Fibroblast of lung (primary cell): Measurements from ENCODE around the gene CROCC. TPM values are rescaled to one million over a fixed set of nuclear protein-coding genes. Genes with fewer than 3 reads are reported as not detected.
"Not testable (repeated sequence)": the region's sequence is repeated elsewhere in the genome, so short reads cannot be mapped to it uniquely, and the experiment has no call there.

Experiments used
- DNase-seq, 2 donors: peaks; one replicate each; pipeline versions ENCODE4 v3.0.0 to v3.0.0-alpha.2; 2010; ENCODE audit warnings: low read depth in 2 of 2
- H2AFZ ChIP-seq: 2 replicates; pipeline ENCODE4 v1.5.1; 2012; ENCODE audit warnings: low read length, control low read depth, inconsistent platforms
- H3K27ac ChIP-seq: 2 replicates; pipeline ENCODE4 v1.5.1; 2011; ENCODE audit warnings: low read length, control low read depth; ENCODE audit not compliant: insufficient read depth
- H3K27me3 ChIP-seq: 2 replicates; pipeline ENCODE4 v1.5.1; 2011; ENCODE audit warnings: mild to moderate bottlenecking, low read length; ENCODE audit not compliant: control insufficient read depth, insufficient read depth
- H3K36me3 ChIP-seq: 2 replicates; pipeline ENCODE4 v1.5.1; 2011; ENCODE audit warnings: low read length; ENCODE audit not compliant: control insufficient read depth, insufficient read depth
- H3K4me1 ChIP-seq: 2 replicates; pipeline ENCODE4 v1.5.1; 2011; ENCODE audit warnings: low read length; ENCODE audit not compliant: control insufficient read depth, insufficient read depth; ENCODE audit errors: extremely low read depth
- H3K4me2 ChIP-seq: 2 replicates; pipeline ENCODE4 v1.5.1; 2011; ENCODE audit warnings: low read length, control low read depth; ENCODE audit not compliant: insufficient read depth; ENCODE audit errors: extremely low read depth
- H3K4me3 ChIP-seq, 4 experiments: fragments of 200-600 bp in 1 of 4; sonication (generic) in 1 of 4; replicated peaks in 1 of 4; 2 replicates each; pipeline ENCODE4 v1.5.1; 2011 to 2016; ENCODE audit warnings: low read length in 4 of 4, low read depth in 3 of 4, mild to moderate bottlenecking in 3 of 4, control low read depth in 2 of 4, inconsistent platforms in 1 of 4, mixed read lengths in 1 of 4; ENCODE audit not compliant: insufficient read depth in 1 of 4; ENCODE audit errors: control extremely low read depth in 1 of 4
- H3K79me2 ChIP-seq: 2 replicates; pipeline ENCODE4 v1.5.1; 2012; ENCODE audit warnings: mild to moderate bottlenecking, low read length, inconsistent platforms; ENCODE audit not compliant: control insufficient read depth, insufficient read depth
- H3K9ac ChIP-seq: 2 replicates; pipeline ENCODE4 v1.5.1; 2011; ENCODE audit warnings: mild to moderate bottlenecking, low read length, control low read depth; ENCODE audit not compliant: insufficient read depth
- H3K9me3 ChIP-seq: 2 replicates; pipeline ENCODE4 v1.5.1; 2012; ENCODE audit warnings: low read depth, low read length; ENCODE audit not compliant: control insufficient read depth, insufficient read depth
- H4K20me1 ChIP-seq: 2 replicates; pipeline ENCODE4 v1.5.1; 2011; ENCODE audit warnings: low read length; ENCODE audit not compliant: control insufficient read depth, insufficient read depth; ENCODE audit errors: extremely low read depth
- EZH2 ChIP-seq: IDR thresholded peaks from 2 replicates; pipeline ENCODE4 v1.5.1; 2012; ENCODE audit warnings: low read length, control low read depth, mild to moderate bottlenecking; ENCODE audit errors: missing control alignments
- polyA plus RNA-seq, 2 donors: library from polyadenylated mRNA; depleted of rRNA in 1 of 2; stranded (reverse) in 1 of 2; unstranded in 1 of 2; fragments of >200 nt; gene quantifications; 2 replicates each; pipeline ENCODE4 v1.2.1, GENCODE V29; 2011 to 2012; ENCODE audit warnings: missing spikeins in 1 of 2
- total RNA-seq: library from RNA; depleted of rRNA; stranded (reverse); fragments of >200 nt; gene quantifications from 2 replicates; pipeline ENCODE4 v1.2.1, GENCODE V29; 2014
- TF ChIP-seq, protein P1 (sequence below), 2 donors: IDR thresholded peaks in 1 of 2; conservative IDR thresholded peaks in 1 of 2; 1 replicate in 1 of 2; 2 replicates in 1 of 2; pipeline ENCODE4 v1.5.1; 2011 to 2012; ENCODE audit warnings: low read length in 2 of 2, control low read depth in 1 of 2, inconsistent platforms in 1 of 2, low read depth in 1 of 2, mild to moderate bottlenecking in 1 of 2

Gene CROCC
- total and polyA plus RNA-seq, 2 donors (not counting 1 experiment from before 2014, with no cell fraction given), result 3.8 to 20.3 TPM

DNA sequence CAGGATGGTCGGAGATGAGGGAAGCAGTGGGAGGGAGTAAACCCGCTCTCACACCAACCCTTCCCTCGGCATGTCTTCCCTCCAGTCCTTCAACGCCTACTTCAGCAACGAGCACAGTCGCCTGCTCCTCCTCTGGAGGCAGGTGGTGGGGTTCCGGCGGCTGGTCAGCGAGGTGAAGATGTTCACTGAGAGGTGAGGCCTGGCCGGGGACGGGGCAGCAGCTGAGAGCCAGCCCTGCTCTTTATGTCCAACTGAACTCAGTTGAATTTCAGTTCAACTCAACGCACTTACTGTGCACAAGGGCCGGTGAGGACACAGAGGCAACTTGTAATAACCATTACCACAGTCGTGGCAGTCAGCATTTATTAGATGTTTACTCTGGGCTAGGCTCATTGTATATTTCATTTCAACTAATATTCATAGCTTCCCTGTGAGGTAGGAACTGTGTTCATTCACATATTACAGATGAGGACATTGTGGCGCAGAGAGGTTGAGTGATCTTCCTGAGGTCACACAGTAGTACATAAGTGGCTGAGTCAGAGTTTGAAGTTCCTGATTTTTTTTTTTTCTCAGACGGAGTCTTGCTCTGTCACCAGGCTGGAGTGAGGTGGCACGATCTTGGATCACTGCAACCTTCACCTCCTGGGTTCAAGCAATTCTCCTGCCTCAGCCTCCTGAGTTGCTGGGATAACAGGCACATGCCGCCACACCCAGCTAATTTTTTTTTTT lies 9.6 kb downstream of the CROCC start:
- not testable (repeated sequence) for H3K9me3 ChIP-seq, H3K4me2 ChIP-seq, H2AFZ ChIP-seq, H3K4me3 ChIP-seq, H3K27me3 ChIP-seq, H3K9ac ChIP-seq, H3K79me2 ChIP-seq, H3K27ac ChIP-seq, H3K36me3 ChIP-seq, H4K20me1 ChIP-seq, DNase-seq, H3K4me1 ChIP-seq

- not testable (repeated sequence) for H3K27ac ChIP-seq, H3K4me2 ChIP-seq, H3K36me3 ChIP-seq, H3K9me3 ChIP-seq, H3K79me2 ChIP-seq, H3K4me3 ChIP-seq, H4K20me1 ChIP-seq, H2AFZ ChIP-seq, H3K9ac ChIP-seq, DNase-seq, H3K4me1 ChIP-seq, H3K27me3 ChIP-seq
Observed at GRCh38 chr1:16933945-16934344, 12.2 kb downstream of the CROCC start.

DNA sequence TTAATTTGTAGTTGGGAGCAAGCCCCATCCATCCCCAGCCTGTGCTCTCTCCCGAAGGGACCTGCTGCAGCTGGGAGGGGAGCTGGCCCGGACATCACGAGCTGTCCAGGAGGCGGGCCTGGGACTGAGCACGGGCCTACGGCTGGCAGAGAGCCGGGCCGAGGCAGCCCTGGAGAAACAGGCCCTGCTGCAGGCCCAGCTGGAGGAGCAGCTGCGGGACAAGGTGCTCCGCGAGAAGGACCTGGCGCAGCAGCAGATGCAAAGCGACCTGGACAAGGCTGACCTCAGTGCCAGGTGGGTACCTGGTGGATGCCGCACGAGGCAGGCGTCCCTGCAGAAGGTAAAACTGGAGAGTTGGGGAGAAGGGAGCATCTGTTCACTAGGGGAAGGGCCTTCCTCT lies 14.8 kb downstream of the CROCC start:
- not testable (repeated sequence) for H3K79me2 ChIP-seq, H4K20me1 ChIP-seq, DNase-seq, H3K9me3 ChIP-seq, H3K4me1 ChIP-seq, H3K27me3 ChIP-seq, H3K4me3 ChIP-seq, H3K9ac ChIP-seq, H3K27ac ChIP-seq, H3K36me3 ChIP-seq, H2AFZ ChIP-seq, H3K4me2 ChIP-seq

- H3K4me3 ChIP-seq, result no peak overlapping the region
- no peaks in the 10 kb centered on the region for H3K36me3 ChIP-seq
- DNase-seq, result no peak
- no peak overlapping the region for H3K27ac ChIP-seq
- H3K27me3 ChIP-seq, result no peaks in the 10 kb centered on the region
- H3K4me1 ChIP-seq, result no peaks in the 10 kb centered on the region
- no peaks in the 10 kb centered on the region for H4K20me1 ChIP-seq
- H3K4me2 ChIP-seq, result no peak overlapping the region
- no peaks in the 10 kb centered on the region for H3K9me3 ChIP-seq
- no peak overlapping the region for H3K9ac ChIP-seq
- H2AFZ ChIP-seq, result no peak overlapping the region
- no peaks in the 10 kb centered on the region for H3K79me2 ChIP-seq
- no peak for TF ChIP-seq EZH2
- TF ChIP-seq, protein P1, sequence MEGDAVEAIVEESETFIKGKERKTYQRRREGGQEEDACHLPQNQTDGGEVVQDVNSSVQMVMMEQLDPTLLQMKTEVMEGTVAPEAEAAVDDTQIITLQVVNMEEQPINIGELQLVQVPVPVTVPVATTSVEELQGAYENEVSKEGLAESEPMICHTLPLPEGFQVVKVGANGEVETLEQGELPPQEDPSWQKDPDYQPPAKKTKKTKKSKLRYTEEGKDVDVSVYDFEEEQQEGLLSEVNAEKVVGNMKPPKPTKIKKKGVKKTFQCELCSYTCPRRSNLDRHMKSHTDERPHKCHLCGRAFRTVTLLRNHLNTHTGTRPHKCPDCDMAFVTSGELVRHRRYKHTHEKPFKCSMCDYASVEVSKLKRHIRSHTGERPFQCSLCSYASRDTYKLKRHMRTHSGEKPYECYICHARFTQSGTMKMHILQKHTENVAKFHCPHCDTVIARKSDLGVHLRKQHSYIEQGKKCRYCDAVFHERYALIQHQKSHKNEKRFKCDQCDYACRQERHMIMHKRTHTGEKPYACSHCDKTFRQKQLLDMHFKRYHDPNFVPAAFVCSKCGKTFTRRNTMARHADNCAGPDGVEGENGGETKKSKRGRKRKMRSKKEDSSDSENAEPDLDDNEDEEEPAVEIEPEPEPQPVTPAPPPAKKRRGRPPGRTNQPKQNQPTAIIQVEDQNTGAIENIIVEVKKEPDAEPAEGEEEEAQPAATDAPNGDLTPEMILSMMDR (conservative IDR thresholded peaks at IDR 0.05 in 1 of 2, IDR thresholded peaks at IDR 0.05 in 1 of 2; ENCODE audit: low read depth in 1 of 2, low read length in 2 of 2), result no peak
Observed at GRCh38 chr1:16938351-16939321, 16.9 kb downstream of the CROCC start.

- H3K4me3 ChIP-seq, result not testable (repeated sequence)
Observed at GRCh38 chr1:16939386-16940180, 17.9 kb downstream of the CROCC start.

More at GRCh38 chr1:16939386-16940180, 17.9 kb downstream of the CROCC start:
- not testable (repeated sequence) for H3K9ac ChIP-seq, H3K4me1 ChIP-seq, H3K9me3 ChIP-seq, DNase-seq, H3K4me2 ChIP-seq, H2AFZ ChIP-seq, H3K27me3 ChIP-seq, H3K27ac ChIP-seq, H3K36me3 ChIP-seq, H4K20me1 ChIP-seq, H3K79me2 ChIP-seq
